ENCODE results near the gene PRRT1. TPM values are rescaled to one million over a fixed set of nuclear protein-coding genes. Genes with fewer than 3 reads are reported as not detected.
A peak's percentile ranks its signal among the peaks of the same experiment; 100 is the strongest.

Gene PRRT1
- total RNA-seq, 1 experiment from 2014 or later, result not detected

DNA sequence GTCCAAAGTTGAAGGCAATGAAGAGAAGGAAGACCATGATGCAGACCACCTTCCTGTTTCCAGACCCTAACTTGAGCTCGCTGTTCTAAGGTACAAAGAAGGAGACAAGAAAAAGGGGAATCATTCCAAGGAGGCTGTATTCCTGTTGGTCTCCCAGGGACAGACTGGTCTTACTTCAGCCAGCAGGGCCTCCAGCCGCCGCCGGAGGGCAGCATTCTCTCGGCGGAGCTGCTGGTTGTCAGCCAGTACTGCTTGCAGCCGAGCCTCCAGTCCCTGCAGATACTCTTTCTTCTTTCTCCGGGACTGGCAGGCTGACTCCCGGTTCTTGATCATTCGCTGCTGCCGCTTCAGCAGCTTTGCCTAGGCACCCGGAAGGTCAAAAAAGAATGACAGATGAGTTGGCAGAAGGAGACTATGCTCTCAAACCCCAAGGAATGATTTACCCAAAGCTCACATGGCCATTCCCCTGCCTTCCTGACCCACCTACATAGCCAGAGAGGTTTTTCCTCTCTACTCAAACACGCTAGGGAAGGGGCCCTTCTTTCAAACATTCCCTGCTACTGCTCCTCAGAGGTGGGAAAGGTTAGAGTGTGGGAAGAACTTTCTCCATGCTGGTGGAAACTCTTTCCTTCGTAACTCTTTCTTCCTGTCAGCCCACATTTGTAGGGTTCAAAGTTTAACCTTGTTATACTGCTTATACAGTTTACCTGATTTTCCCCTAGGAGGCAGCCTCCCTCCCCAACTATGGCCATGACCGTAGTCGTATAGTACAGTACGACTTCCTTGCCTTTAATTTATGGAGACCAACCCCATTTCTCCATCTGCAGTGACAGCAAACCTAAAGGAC lies 32.7 kb downstream of the PRRT1 start:
- Histone ChIP-seq H3K36me3 (ENCODE audit: low read depth, low read length) (peaks cover 22% of the 10 kb centered on the region; the same call in 1 of the 2 replicates), H3K9me3 (ENCODE audit: low read length) (no peaks in the 10 kb centered on the region), H3K27ac (ENCODE audit: low read length) (no peak overlapping the region), H3F3A (ENCODE audit: low read length, unreplicated experiment) (no peaks in the 10 kb centered on the region), H4K20me1 (ENCODE audit: low read length) (no peaks in the 10 kb centered on the region), H3K27me3 (ENCODE audit: low read length) (no peaks in the 10 kb centered on the region), H3K9me2 (replicated peaks; ENCODE audit: low read length) (no peaks in the 10 kb centered on the region), H3K4me2 (ENCODE audit: low read length) (0 out of 2 replicates have a peak overlapping the region, but pooled peaks have one; percentile 7), H3K79me2 (ENCODE audit: low read length) (no peaks in the 10 kb centered on the region), H2AFZ (ENCODE audit: low read length) (no peak overlapping the region), H3K9ac (ENCODE audit: low read length) (no peak overlapping the region), H3K4me1 (ENCODE audit: insufficient read depth, low read length) (peaks cover 21% of the 10 kb centered on the region), H3K4me3 (ENCODE audit: low read length) (no peak overlapping the region)
- ChIA-PET POLR2A (ENCODE audit: unreplicated experiment) (no interaction called here), CTCF (interaction anchor here (0.9 to 1.0 kb wide), 5 partner anchors 8 to 77 kb away, joined by 3 to 10 read pairs (median 3); no protein-coding TSS in a partner anchor)
- intact Hi-C loops (cut with micrococcal nuclease), result loop anchor here (1.0 to 10.0 kb wide), 3 partner anchors 35 to 581 kb away; partner anchors contain the start of genes PPT2 and ZBTB12
- TF ChIP-seq EZH2 (IDR thresholded peaks at IDR 0.05; ENCODE audit: low read length, unreplicated experiment) (no peak), EZH2phosphoT487 (IDR thresholded peaks at IDR 0.05; ENCODE audit: borderline replicate concordance, low read length) (no peak)
- TF ChIP-seq, protein P1, sequence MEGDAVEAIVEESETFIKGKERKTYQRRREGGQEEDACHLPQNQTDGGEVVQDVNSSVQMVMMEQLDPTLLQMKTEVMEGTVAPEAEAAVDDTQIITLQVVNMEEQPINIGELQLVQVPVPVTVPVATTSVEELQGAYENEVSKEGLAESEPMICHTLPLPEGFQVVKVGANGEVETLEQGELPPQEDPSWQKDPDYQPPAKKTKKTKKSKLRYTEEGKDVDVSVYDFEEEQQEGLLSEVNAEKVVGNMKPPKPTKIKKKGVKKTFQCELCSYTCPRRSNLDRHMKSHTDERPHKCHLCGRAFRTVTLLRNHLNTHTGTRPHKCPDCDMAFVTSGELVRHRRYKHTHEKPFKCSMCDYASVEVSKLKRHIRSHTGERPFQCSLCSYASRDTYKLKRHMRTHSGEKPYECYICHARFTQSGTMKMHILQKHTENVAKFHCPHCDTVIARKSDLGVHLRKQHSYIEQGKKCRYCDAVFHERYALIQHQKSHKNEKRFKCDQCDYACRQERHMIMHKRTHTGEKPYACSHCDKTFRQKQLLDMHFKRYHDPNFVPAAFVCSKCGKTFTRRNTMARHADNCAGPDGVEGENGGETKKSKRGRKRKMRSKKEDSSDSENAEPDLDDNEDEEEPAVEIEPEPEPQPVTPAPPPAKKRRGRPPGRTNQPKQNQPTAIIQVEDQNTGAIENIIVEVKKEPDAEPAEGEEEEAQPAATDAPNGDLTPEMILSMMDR (conservative IDR thresholded peaks at IDR 0.05; ENCODE audit: low read depth, low read length), result peak; percentile 92
- ATAC-seq (peak; percentile 50), DNase-seq (peak; percentile 83)
- no TSS peak for BruUV-seq (replicated peaks)

DNA sequence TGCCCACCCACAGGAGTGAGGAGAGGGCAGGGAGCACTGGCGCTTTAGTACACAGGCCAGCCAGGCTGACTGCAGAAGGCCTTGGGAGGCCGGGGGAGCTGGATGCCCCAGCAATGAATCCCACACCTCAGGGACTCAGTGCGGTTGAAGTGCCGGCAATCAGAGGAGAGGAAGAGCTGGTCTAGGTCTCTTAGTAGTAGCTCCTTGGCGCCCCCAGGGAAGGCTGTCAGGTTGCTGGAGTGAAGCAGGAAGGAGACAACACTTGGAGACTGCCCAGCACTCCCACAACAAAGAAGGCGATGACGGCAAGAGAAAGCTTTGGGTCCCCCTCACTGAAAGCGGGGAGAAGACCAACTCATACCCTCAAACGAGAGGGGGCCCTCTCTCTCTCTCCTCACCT lies 34.3 kb downstream of the PRRT1 start:
- Histone ChIP-seq H3K27me3 (ENCODE audit: low read length) (no peaks in the 10 kb centered on the region), H3K9ac (ENCODE audit: low read length) (no peak overlapping the region), H3K4me3 (ENCODE audit: low read length) (no peak overlapping the region), H3F3A (ENCODE audit: low read length, unreplicated experiment) (no peaks in the 10 kb centered on the region), H3K4me2 (ENCODE audit: low read length) (no peak overlapping the region), H3K9me3 (ENCODE audit: low read length) (no peaks in the 10 kb centered on the region), H3K27ac (ENCODE audit: low read length) (no peak overlapping the region), H2AFZ (ENCODE audit: low read length) (no peak overlapping the region), H4K20me1 (ENCODE audit: low read length) (no peaks in the 10 kb centered on the region), H3K4me1 (ENCODE audit: insufficient read depth, low read length) (peaks cover 28% of the 10 kb centered on the region), H3K36me3 (ENCODE audit: low read depth, low read length) (peaks cover 22% of the 10 kb centered on the region; the same call in 1 of the 2 replicates), H3K79me2 (ENCODE audit: low read length) (no peaks in the 10 kb centered on the region), H3K9me2 (replicated peaks; ENCODE audit: low read length) (no peaks in the 10 kb centered on the region)
- ChIA-PET CTCF (interaction anchor here (0.6 to 1.4 kb wide), 3 partner anchors 10 to 27 kb away, joined by 3 to 13 read pairs (median 4); partner anchors contain the start of gene ATF6B), POLR2A (ENCODE audit: unreplicated experiment) (no interaction called here)
- DNase-seq (no peak), ATAC-seq (no peak)
- intact Hi-C loops (cut with micrococcal nuclease), result loop anchor here (10.0 kb wide), 1 partner anchor 213 kb away; the partner anchor contains the start of gene ZBTB12
- TF ChIP-seq, protein P1 (conservative IDR thresholded peaks at IDR 0.05; ENCODE audit: low read depth, low read length), result no peak
- BruUV-seq (replicated peaks), result no TSS peak

All from PC-3 (cell line).